Activated CD4-positive, alpha-beta T cell treated with anti-CD3 and anti-CD28 coated beads, Interleukin-2, amount 10 ng/mL, durations not matched to agents 7 days and 5 days (primary cell): ENCODE data around the gene NAV1. TPM values are rescaled to one million over a fixed set of nuclear protein-coding genes. Genes with fewer than 3 reads are reported as not detected.

ENCODE experiments used
- CTCF ChIA-PET: fragments of 350-600 bp; sonication (Branson Sonifier 250); formaldehyde crosslinking; loops from one replicate; lab custom pipeline; 2021; ENCODE audit warnings: antibody characterized with exemption; lab: Charles Lee
- POLR2A ChIA-PET: fragments of 350-600 bp; sonication (Branson Sonifier 250); formaldehyde crosslinking; loops from one replicate; lab custom pipeline; 2021; ENCODE audit warnings: antibody characterized with exemption; lab: Charles Lee
- DNase-seq: peaks from one replicate; pipeline ENCODE4 v3.0.0-alpha.2; 2020
- H3K27ac Mint-ChIP-seq: one replicate; pipeline ENCODE4 v1.8.0; 2021; ENCODE audit warnings: mild to moderate bottlenecking, moderate library complexity, mixed read lengths
- H3K27me3 Mint-ChIP-seq: one replicate; pipeline ENCODE4 v1.8.0; 2021; ENCODE audit warnings: mixed read lengths
- H3K36me3 Mint-ChIP-seq: one replicate; pipeline ENCODE4 v1.8.0; 2021; ENCODE audit warnings: low read depth, mixed read lengths
- H3K4me1 Mint-ChIP-seq: one replicate; pipeline ENCODE4 v1.8.0; 2021; ENCODE audit warnings: mixed read lengths
- H3K4me3 Mint-ChIP-seq: one replicate; pipeline ENCODE4 v1.8.0; 2021; ENCODE audit warnings: mild to moderate bottlenecking, moderate library complexity, mixed read lengths
- H3K9me3 Mint-ChIP-seq: one replicate; pipeline ENCODE4 v1.8.0; 2021; ENCODE audit warnings: mixed read lengths
- total RNA-seq, 2 experiments: library from RNA; stranded (reverse); gene quantifications; one replicate each; pipeline ENCODE4 v1.2.3, GENCODE V29; 2021

Gene NAV1
- total RNA-seq, 2 experiments from 2014 or later, result 2.0 to 2.7 TPM

GRCh38 chr1:201506557-201507359 lies 32.2 kb upstream of the NAV1 start, which contains the start of gene CSRP1:
Gene CSRP1, minus strand, starts transcription at chr1:201507123. Its CDS starts 10,820 bp downstream, at chr1:201496303.
- peak; percentile 88 for DNase-seq
- H3K4me3 Mint-ChIP-seq, result peak within 1 kb of the TSS; percentile 96
- peak within 1 kb of the TSS; percentile 95 for H3K27ac Mint-ChIP-seq
- no peaks in the 10 kb centered on the region for H3K27me3 Mint-ChIP-seq
- H3K9me3 Mint-ChIP-seq, result no peaks in the 10 kb centered on the region
- H3K4me1 Mint-ChIP-seq, result peaks cover 56% of the 10 kb centered on the region
- CTCF ChIA-PET, result interaction anchor here (1.0 to 4.0 kb wide), 5 partner anchors 8 to 59 kb away, joined by 3 to 29 read pairs (median 3); no protein-coding TSS in a partner anchor
- peaks cover 11% of the 10 kb centered on the region for H3K36me3 Mint-ChIP-seq
- POLR2A ChIA-PET, result no interaction called here

GRCh38 chr1:201507360-201507675 lies 31.6 kb upstream of the NAV1 start:
- CTCF ChIA-PET, result interaction anchor here (1.0 to 4.0 kb wide), 5 partner anchors 9 to 59 kb away, joined by 3 to 29 read pairs (median 3); no protein-coding TSS in a partner anchor
- peak overlapping the region; percentile 93 for H3K27ac Mint-ChIP-seq
- H3K4me3 Mint-ChIP-seq, result peak overlapping the region; percentile 96
- no peaks in the 10 kb centered on the region for H3K27me3 Mint-ChIP-seq
- POLR2A ChIA-PET, result no interaction called here
- peaks cover 56% of the 10 kb centered on the region for H3K4me1 Mint-ChIP-seq
- no peaks in the 10 kb centered on the region for H3K9me3 Mint-ChIP-seq
- H3K36me3 Mint-ChIP-seq, result peaks cover 7% of the 10 kb centered on the region
- DNase-seq, result no peak

GRCh38 chr1:201508809-201509208 lies 30.1 kb upstream of the NAV1 start:
- Mint-ChIP-seq H3K36me3 (peaks cover 7% of the 10 kb centered on the region), H3K9me3 (no peaks in the 10 kb centered on the region), H3K27ac (no peak overlapping the region), H3K27me3 (no peaks in the 10 kb centered on the region), H3K4me1 (peaks cover 55% of the 10 kb centered on the region), H3K4me3 (no peak overlapping the region)
- ChIA-PET CTCF (interaction anchor here (0.6 to 4.0 kb wide), 4 partner anchors 10 to 489 kb away, joined by 3 to 29 read pairs (median 6); no protein-coding TSS in a partner anchor), POLR2A (no interaction called here)
- DNase-seq, result no peak

DNA sequence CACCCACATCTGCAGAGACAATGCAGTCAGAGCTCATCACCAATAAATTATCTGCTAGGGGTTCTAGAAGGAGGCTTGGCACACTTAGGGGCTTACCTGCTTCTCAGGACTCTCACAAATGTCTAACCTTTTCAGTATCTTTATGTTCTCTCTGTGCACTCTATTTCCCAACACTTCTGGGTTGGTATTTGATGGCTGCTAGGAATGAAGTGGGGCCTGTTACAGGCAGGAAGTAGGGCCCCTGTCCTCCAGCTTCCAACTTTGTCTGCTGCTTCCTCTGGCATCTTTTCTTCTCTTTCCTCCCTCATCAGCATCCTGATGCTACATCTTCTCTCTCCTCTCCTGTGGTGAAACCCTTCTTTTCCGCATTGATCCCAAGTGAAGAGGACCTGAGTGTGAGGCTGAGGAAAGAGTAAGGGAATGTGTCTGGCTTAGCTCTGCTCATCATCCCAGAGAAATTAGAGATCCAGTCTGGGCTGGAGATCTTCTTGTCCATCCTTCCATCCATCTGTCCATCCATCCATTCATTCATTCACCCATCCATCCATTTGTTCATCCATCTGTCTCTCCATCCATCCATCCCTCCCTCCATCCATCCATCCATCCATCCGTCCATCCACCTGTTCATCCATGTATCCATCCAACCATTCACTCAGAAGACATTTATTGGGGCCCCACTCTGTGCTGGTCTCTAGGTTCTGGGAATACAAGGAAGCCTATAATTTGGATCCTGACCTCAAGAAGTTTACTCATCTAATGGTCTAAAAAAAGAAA lies 29.1 kb upstream of the NAV1 start:
- Mint-ChIP-seq H3K27me3 (no peaks in the 10 kb centered on the region), H3K4me3 (no peak overlapping the region), H3K4me1 (peaks cover 48% of the 10 kb centered on the region), H3K9me3 (no peaks in the 10 kb centered on the region), H3K27ac (no peak overlapping the region), H3K36me3 (peaks cover 7% of the 10 kb centered on the region)
- no peak for DNase-seq
- ChIA-PET POLR2A (no interaction called here), CTCF (interaction anchor here (0.7 to 1.5 kb wide), 5 partner anchors 11 to 62 kb away, joined by 3 to 8 read pairs (median 3); no protein-coding TSS in a partner anchor)

GRCh38 chr1:201510734-201511133 lies 28.2 kb upstream of the NAV1 start:
- Mint-ChIP-seq H3K36me3 (peaks cover 5% of the 10 kb centered on the region), H3K9me3 (no peaks in the 10 kb centered on the region), H3K4me3 (no peak overlapping the region), H3K4me1 (peaks cover 39% of the 10 kb centered on the region), H3K27me3 (no peaks in the 10 kb centered on the region), H3K27ac (no peak overlapping the region)
- CTCF ChIA-PET, result interaction anchor here (0.7 to 4.1 kb wide), 6 partner anchors 11 to 63 kb away, joined by 3 to 99 read pairs (median 4); no protein-coding TSS in a partner anchor
- DNase-seq, result no peak
- POLR2A ChIA-PET, result no interaction called here

DNA sequence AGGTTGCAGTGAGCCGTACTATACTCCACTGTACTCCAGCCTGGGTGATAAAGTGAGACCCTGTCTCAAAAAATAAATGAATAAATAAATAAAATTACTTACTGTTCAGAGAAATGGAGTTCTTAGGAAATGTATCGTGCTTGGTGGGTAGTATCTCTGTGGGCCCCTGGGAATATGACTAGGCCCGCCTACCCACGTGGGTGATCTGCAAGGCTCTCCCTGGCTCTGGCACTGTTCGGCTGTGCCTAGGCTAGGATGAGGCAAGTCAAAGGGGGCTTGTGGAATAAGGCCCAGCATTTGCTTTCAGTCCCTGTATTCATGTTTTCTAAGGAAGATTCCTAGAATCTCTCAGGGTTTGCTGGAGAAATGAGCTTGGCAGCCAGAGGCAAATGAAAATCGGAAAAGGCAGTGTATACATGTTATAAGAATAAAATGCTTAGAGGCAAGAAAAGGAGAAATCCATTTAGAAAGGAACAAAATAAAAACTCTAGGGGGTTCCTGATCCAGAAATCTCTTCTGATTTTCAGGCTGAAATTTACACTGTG lies 27.5 kb upstream of the NAV1 start:
- no peak overlapping the region for H3K4me3 Mint-ChIP-seq
- no peaks in the 10 kb centered on the region for H3K9me3 Mint-ChIP-seq
- H3K4me1 Mint-ChIP-seq, result peaks cover 34% of the 10 kb centered on the region
- no peak overlapping the region for H3K27ac Mint-ChIP-seq
- ChIA-PET CTCF (interaction anchor here (1.0 to 8.7 kb wide), 10 partner anchors 10 to 76 kb away, joined by 3 to 156 read pairs (median 12); partner anchors contain the start of gene PHLDA3), POLR2A (interaction anchor here (0.5 to 0.6 kb wide), 2 partner anchors 9 kb away, joined by 3 to 4 read pairs; no protein-coding TSS in a partner anchor)
- no peak for DNase-seq
- no peaks in the 10 kb centered on the region for H3K27me3 Mint-ChIP-seq
- peaks cover 5% of the 10 kb centered on the region for H3K36me3 Mint-ChIP-seq

GRCh38 chr1:201511941-201512539 lies 26.9 kb upstream of the NAV1 start:
- Mint-ChIP-seq H3K27me3 (no peaks in the 10 kb centered on the region), H3K4me3 (no peak overlapping the region), H3K9me3 (no peaks in the 10 kb centered on the region), H3K36me3 (peaks cover 5% of the 10 kb centered on the region), H3K27ac (no peak overlapping the region), H3K4me1 (peaks cover 32% of the 10 kb centered on the region)
- no peak for DNase-seq
- POLR2A ChIA-PET, result interaction anchor here (0.5 to 0.6 kb wide), 2 partner anchors 9 to 10 kb away, joined by 3 to 4 read pairs; no protein-coding TSS in a partner anchor
- CTCF ChIA-PET, result interaction anchor here (0.6 to 8.7 kb wide), 22 partner anchors 9 to 770 kb away, joined by 3 to 156 read pairs (median 6); partner anchors contain the start of gene PHLDA3

DNA sequence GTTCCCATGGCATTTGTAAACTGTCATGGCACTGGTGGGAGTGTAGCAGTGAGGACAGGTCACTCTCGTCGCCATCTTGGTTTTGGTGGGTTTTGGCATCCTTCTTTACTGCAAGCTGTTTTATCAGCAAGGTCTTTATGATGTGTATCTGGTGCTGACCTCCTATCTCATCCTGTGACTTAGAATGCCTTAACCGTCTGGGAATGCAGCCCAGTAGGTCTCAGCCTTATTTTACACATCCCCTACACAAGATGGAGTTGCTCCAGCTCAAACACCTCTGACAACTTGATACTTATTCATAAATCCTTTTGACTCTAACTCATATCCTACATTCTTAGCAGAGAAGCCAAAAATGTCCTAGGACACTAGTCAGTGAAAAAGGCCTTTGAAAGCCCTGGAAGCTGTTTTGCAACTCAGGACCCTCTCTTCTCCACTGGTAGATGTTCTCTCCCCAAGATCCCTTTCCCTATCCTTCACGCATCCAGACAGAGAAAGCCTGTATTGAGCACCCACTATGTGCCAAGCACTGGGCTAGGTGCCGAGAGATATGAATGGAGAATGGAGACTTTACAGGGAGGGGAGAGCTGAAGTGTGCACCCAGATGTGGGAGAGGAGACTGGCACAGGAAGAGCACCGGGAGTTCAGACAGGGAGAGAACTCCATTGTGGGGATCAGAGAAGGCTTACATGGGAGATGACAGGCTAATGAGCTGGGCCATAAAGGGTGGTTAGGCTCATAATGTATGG lies 25.3 kb upstream of the NAV1 start:
- ChIA-PET POLR2A (interaction anchor here (0.6 kb wide), 1 partner anchor 35 kb away, joined by 3 read pairs; no protein-coding TSS in a partner anchor), CTCF (interaction anchor here (0.7 to 8.7 kb wide), 29 partner anchors 8 to 382 kb away, joined by 3 to 156 read pairs (median 4); partner anchors contain the start of gene PHLDA3)
- Mint-ChIP-seq H3K9me3 (no peaks in the 10 kb centered on the region), H3K27ac (no peak overlapping the region), H3K27me3 (no peaks in the 10 kb centered on the region), H3K4me3 (no peak overlapping the region), H3K36me3 (peaks cover 5% of the 10 kb centered on the region), H3K4me1 (peaks cover 20% of the 10 kb centered on the region)
- no peak for DNase-seq

GRCh38 chr1:201514466-201514865 lies 24.5 kb upstream of the NAV1 start:
- Mint-ChIP-seq H3K4me3 (no peak overlapping the region), H3K4me1 (peaks cover 16% of the 10 kb centered on the region), H3K27ac (no peak overlapping the region), H3K9me3 (no peaks in the 10 kb centered on the region), H3K27me3 (no peaks in the 10 kb centered on the region), H3K36me3 (peaks cover 5% of the 10 kb centered on the region)
- ChIA-PET POLR2A (no interaction called here), CTCF (interaction anchor here (1.1 to 8.7 kb wide), 5 partner anchors 15 to 67 kb away, joined by 3 to 156 read pairs (median 8); no protein-coding TSS in a partner anchor)
- DNase-seq, result no peak

GRCh38 chr1:201515062-201515750 lies 23.7 kb upstream of the NAV1 start:
- Mint-ChIP-seq H3K4me3 (no peak overlapping the region), H3K9me3 (no peaks in the 10 kb centered on the region), H3K27ac (no peak overlapping the region), H3K36me3 (no peaks in the 10 kb centered on the region), H3K27me3 (no peaks in the 10 kb centered on the region), H3K4me1 (peaks cover 9% of the 10 kb centered on the region)
- no peak for DNase-seq
- ChIA-PET POLR2A (no interaction called here), CTCF (interaction anchor here (1.1 to 8.7 kb wide), 6 partner anchors 8 to 314 kb away, joined by 3 to 156 read pairs (median 3); partner anchors contain the start of genes CSRP1 and IPO9)

DNA sequence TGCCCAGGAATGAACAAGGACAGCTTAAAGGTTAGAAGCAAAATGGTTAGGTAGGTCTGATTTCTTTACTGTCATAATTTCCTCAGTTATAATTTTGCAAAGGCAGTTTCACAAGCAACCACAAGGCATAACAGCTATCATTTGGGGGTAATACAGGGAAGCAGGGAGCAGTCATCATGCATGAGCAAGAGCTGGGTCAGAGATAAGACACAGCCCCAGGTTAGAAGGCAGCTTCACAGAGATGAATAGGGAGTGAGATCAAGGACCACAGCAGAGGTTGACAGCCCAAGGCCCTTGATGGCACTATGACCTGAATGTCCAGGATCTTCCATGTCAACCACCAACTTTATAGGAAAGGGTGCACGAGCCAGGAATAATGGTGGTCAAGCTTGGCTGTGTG lies 23.0 kb upstream of the NAV1 start:
- H3K4me1 Mint-ChIP-seq, result peaks cover 9% of the 10 kb centered on the region
- ChIA-PET CTCF (interaction anchor here (1.1 to 8.7 kb wide), 5 partner anchors 9 to 313 kb away, joined by 3 to 156 read pairs (median 3); partner anchors contain the start of genes CSRP1 and IPO9), POLR2A (no interaction called here)
- H3K27me3 Mint-ChIP-seq, result no peaks in the 10 kb centered on the region
- no peak overlapping the region for H3K27ac Mint-ChIP-seq
- no peaks in the 10 kb centered on the region for H3K9me3 Mint-ChIP-seq
- no peak for DNase-seq
- no peak overlapping the region for H3K4me3 Mint-ChIP-seq
- H3K36me3 Mint-ChIP-seq, result no peaks in the 10 kb centered on the region
